Prostate gland (tissue), 2 donors: ENCODE measurements around the gene CPLANE2.

Experiments used
- POLR2A ChIP-seq: fragments of 450-650 bp; IDR thresholded peaks from one replicate; pipeline ENCODE4 v1.6.1; 2016; ENCODE audit warnings: antibody characterized with exemption, mild to moderate bottlenecking
- TF ChIP-seq, protein P1 (sequence below), 4 experiments: fragments of 200-600 bp in 2 of 4; fragments of 450-650 bp in 2 of 4; sonication (generic) in 2 of 4; IDR thresholded peaks; 1 replicate in 3 of 4; 2 replicates in 1 of 4; pipeline ENCODE4 v1.5.1; 2016 to 2019; ENCODE audit warnings: antibody characterized with exemption in 4 of 4, mild to moderate bottlenecking in 2 of 4, moderate library complexity in 2 of 4

DNA sequence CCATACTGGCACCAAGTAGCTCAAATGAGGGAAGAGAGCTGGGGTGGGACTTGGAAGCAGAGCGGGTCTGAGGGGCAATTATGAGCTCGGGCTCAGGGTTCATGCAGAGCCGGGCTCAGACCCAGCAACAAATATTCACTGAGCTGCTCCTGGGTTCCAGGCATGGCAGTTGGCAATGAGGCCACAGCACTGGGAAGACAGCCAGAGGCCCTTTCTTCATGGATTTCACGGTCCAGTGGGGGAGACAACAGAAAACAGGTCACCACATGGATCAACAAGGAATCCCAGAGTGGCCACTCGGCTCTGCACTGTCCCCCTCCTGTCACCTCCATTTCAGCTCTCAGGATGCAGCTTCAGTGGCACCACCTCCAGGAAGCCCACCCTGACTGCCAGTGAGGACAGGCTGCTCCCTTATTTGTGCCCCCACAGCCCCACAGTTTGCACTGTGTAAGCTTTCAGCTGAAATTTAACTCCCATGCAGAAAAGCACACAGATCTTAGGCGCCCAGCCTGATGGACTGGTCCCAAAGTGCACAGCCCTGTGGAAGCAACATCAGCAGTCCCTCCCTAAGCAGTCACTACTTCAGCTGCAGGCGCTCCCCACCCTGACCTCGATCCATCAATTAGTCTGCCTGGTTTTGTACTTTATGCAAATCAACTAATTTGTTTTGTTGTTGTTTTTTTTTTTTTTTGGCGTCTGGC is 46.9 kb downstream of the CPLANE2 start:
- TF ChIP-seq POLR2A = no peak
- TF ChIP-seq, protein P1, sequence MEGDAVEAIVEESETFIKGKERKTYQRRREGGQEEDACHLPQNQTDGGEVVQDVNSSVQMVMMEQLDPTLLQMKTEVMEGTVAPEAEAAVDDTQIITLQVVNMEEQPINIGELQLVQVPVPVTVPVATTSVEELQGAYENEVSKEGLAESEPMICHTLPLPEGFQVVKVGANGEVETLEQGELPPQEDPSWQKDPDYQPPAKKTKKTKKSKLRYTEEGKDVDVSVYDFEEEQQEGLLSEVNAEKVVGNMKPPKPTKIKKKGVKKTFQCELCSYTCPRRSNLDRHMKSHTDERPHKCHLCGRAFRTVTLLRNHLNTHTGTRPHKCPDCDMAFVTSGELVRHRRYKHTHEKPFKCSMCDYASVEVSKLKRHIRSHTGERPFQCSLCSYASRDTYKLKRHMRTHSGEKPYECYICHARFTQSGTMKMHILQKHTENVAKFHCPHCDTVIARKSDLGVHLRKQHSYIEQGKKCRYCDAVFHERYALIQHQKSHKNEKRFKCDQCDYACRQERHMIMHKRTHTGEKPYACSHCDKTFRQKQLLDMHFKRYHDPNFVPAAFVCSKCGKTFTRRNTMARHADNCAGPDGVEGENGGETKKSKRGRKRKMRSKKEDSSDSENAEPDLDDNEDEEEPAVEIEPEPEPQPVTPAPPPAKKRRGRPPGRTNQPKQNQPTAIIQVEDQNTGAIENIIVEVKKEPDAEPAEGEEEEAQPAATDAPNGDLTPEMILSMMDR (IDR thresholded peaks at IDR 0.05) = no peak
